ENCODE measurements around the gene GRK5.

GRCh38 chr10:119451300-119451896 is 244.0 kb downstream of the GRK5 start:
- no peak for TF ChIP-seq CTCF (conservative IDR thresholded peaks at IDR 0.05; ENCODE audit: low read depth, low read length)
- no peak for TF ChIP-seq EZH2 (IDR thresholded peaks at IDR 0.05; ENCODE audit: borderline replicate concordance, low read depth, low read length, poor library complexity, severe bottlenecking)
